CD4-positive, alpha-beta T cell treated with Interleukin-4 for 1 hour (primary cell): Measurements from ENCODE around the gene PIP4K2A.
"Not testable (repeated sequence)": the region's sequence is repeated elsewhere in the genome, so short reads cannot be mapped to it uniquely, and the experiment has no call there.

Experiments
- DNase-seq, 2 donors: peaks; one replicate each; pipeline ENCODE4 v3.0.0-alpha.2; 2020 to 2022

The PIP4K2A gene

DNA sequence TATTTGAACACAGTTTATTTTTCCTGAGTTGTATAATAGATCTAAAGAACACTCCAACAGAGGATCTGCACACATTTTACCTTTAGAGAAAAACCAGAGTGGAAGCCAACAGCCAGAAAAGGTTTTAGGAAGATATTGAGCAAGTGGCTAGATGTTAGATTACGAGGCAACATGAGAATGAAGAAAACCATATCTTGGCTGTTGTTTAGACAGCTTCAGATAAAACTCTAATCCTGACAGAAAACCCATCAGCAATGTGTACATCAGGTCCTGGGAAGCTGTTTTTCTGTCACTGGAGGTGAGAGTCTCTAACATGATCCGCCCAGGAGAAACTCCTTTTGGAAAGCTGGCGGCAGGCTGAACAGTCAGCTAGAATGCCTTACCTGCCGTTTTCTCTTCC is 209.6 kb downstream of the PIP4K2A start:
- DNase-seq = no peak

DNA sequence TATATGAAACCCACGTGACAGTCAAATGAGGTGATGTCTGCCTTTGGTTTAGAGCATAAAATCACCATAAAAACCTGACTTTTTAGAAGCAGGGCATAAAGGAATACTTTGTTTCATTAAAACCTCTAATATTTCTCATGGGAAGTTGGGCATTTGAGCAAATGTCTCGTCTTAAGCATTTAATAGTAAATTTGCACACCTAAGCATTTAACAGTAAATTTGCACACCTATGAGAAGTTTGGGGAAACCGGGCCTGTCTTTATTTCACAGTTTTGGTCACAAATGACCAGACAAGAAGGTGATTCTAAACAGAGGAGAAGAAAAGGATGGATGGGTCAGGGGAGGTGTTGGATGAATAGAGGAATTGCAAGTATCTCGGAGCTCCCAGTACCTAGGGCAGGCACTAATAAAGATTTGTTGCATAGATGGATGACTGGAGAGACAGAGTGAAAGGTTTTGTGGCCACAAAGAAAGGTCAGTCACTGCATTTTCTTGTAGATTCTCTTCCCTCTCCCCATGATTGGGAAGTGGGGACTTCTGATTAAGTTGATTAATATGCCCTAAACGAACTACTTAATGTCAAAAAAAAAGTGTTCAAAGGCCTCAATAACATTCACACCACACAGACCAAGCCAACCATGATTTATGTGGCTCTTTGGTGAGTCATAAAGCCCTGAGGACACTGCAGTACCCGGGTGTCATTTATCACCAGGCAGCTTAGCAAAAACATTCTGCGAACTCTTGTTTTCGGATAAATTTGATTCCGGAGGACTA is 210.9 kb downstream of the PIP4K2A start:
- no peak for DNase-seq

DNA sequence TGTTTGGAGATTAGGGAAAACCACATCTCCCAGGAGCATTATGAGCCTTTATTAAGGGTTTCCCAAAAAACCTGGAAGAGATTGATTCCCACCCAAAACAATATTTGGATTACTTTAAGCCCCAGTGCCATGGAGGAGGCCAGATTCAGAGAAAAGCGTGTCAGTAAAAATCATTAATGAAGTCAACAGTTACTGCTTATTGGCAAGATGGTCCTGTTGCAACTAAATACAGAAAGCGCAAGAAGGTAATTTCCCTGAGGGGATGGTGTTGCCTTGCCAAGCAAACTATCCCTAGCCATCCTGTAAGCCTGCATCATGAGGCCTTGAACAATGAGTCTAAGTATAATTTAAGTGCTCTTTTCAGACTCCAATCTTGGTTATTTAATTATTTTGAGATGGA is 212.5 kb downstream of the PIP4K2A start:
- DNase-seq = no peak

DNA sequence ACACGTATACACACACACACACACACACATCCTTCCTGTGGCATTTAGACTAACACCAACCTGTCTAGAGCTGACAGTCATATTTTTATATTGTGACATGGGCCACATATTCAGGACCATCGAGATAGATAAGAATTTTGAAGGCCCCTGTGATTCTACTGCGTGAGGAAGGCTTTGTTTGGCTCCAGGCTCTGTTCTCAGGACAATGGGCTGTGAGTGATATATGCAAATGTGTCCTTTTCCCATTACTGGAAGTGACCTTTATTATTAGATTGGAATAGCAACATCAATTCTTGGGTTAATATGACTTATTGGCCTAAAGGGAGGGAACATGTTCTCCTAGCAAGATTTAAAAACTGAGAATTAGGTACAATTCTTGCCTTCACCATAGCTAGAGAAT is 213.0 kb downstream of the PIP4K2A start:
- no peak for DNase-seq

DNA sequence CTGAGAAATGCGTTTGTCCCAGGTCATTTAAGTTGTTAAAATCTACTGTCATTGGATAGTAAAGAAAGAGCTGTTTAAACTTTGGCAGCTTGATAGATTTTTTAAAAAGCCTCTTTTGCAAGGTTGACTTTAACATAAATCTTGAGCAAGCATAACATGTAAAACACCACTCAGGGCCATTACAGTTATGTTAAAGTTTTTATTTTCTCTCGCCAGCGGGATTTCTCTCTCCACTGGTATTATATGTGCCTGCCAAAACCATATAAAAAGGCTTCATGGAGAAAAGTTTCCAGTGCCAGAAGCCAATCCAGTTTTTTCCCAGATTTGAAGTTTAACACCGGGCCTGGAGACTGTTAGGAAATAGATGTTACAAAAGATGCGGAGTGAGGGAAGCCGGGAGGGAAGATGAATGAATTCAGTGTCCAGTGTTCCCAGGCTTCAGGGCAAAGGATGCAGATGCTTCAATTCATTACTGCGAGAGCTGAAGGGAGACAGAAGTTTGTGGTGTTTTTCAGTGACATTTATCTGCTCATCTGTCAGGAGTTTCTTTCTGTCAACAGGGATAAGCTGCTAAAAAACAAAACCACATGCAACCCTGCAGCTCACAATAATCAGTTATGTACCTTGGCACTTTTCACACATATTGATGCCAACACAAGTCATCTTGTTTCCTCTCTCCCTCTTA is 213.6 kb downstream of the PIP4K2A start:
- no peak for DNase-seq

DNA sequence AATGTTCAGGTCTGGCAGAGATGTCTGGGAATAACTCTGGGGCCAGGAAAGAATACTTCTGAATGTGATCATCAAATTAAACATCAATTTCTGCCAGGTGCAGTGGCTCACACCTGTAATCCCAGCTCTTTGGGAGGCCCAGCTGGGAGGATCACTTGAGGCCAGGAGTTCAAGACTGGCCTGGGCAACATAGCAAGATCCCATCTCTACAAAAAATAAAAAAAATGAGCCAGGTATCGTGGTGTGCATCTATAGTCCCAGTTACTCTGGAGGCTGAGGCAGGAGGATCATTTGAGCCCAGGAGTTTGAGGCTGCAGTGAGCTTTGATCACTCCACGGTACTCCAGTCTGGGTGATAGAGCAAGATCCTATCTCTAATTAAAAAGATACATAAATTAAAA is 214.4 kb downstream of the PIP4K2A start:
- not testable (repeated sequence) for DNase-seq

DNA sequence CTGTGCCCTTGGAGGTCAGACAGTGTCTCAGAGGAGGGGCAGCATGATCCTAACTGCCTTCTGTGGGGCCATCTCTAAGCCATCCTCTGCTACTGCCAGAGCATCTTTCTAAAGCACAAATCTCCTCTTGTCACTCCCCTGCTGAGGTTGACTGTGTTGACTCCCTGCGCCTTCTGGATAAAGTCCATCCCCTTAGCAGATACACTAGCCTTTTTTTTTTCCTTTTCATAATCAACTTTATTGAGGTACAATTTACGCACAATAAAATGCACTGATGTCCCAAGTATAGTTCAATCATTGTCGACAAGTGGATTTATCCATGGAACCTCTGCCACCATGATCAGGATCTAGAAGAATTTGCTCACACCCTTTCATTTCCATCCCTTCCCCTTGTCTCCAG is 219.0 kb downstream of the PIP4K2A start:
- DNase-seq = no peak

DNA sequence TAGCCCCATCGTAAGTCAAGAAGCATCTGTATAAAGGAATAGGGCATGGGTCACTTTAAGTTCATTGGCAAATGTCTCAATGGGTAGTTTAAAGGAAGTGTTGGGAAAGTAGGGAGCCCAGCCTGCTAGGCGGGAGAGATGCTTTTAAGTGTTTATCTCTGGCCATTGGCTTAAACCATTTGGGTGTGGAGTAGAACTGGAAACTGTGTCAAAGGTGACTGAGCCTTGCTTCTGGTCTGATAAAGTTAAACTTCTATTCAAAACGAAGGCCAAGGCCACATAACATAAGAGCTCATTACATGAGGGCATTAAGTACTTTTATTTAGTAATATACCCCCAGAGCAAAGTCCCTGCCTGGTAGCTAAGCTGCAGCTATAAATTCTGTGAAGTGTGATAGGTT is 220.4 kb downstream of the PIP4K2A start:
- DNase-seq = no peak

DNA sequence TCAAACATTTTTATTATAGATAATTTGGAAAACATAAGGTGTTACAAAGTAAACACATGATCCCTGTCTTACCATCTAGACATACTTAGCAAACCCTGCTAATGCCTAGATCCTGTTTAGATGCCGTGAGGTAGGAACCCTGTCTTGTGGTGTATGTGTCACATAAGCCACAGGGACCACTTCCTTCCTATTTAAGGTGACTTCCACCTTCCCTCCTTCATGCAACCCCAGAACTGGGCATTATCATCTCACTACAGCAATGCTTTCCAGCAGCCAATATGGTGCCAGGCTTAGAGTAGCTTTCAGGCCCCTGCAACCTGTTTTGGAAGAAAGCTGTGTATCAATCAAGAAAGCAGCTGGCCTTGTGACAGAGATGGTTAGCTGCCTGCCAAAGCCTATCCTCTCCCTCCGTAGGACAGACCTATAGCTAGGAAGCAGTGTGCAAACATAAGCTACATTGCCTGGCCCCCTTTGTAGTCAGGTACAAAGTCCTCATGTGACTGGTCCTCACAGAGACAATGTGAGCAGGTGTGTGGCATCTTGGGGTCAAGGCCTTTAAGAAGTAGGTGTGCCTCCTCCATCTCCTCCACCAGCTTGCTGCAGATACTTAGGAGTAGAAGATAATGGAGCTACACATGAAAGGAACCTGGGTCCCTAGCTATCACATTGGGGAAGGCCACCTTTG is 222.3 kb downstream of the PIP4K2A start:
- peak in 1 of 2 donors; percentile 45 for DNase-seq

DNA sequence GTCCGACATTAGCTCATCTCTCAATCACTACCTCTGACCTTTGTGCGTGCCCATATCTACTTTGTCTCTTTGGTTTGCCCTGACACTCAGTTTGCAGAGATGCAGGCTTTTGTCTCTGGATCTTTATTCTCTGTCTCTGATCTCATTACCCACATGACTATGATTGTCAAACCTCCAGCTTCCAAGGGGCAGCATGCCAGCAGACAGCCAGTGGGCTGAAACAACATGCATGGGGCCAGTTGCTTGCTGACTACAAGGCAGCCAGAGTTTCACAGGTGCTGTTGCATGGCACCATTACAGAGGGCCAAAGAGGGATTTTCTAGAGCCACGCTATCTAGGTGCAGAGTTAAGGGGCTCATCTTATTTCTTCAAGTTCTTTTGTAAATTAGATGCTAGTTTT is 222.9 kb downstream of the PIP4K2A start:
- no peak for DNase-seq

DNA sequence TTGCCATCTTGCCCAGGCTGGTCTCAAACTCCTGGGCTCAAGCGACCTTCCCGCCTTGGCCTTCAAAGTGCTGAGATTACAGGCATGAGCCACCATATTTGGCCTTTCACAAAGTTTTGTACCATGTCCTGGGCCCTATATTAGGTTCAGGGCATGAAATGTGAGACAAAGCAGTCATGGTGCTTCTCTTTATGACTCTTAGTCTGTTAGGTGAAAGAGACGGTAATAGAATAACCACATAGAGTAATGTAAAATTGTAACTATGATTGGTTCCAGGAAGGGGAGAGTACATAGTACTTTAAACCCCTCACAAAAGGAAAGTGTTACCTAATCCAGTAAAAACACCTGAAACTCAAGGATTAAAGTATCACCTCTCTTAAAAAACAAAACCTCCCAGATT is 224.4 kb downstream of the PIP4K2A start:
- DNase-seq = no peak

DNA sequence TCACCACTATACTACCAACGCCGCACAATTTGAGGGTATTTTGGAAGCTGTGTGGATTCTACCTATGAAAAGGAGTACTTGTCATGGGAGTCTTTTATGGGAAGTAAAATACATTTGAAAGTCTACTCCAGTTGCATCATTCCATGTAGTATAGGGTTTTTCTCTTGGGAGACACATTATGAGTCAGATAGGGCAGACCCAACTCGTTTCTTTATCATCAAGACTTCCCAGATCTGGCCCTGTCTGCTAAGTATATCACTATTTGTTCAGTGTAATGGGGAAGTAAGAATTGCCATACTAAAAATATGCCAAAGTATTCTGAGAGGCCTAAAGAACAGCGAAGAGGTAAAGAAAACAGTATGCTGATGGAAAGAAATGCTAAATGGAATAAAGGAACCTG is 224.9 kb downstream of the PIP4K2A start:
- no peak for DNase-seq

DNA sequence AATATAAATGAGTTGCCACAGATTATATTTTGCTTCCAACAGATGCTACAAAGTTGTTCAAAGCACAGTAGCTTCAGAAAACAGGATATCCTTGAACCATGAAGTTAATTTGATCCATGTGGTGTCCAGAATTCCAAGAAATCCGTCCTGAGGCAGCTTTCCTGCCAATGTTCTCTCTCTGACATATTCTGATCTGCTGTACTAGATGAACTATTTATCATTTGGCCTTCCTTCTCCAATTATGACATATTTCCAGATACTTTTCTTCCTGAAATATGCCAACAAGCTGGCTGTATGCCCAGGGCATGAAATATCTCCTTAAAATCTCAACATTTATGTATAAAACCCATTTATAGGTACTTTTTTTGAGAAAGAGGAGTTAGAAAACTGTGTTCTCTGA is 227.9 kb downstream of the PIP4K2A start:
- DNase-seq = no peak
